HG03469 (cell line): ENCODE measurements around the gene SLC30A1.
"Not testable (repeated sequence)": the region's sequence is repeated elsewhere in the genome, so short reads cannot be mapped to it uniquely, and the experiment has no call there.

Experiments
- ATAC-seq: cut with Tn5 transposase; IDR thresholded peaks from one replicate; pipeline ENCODE4 v1.9.1; 2021; ENCODE audit warnings: mild to moderate bottlenecking, moderate library complexity, moderate number of reproducible peaks; ENCODE audit not compliant: unreplicated experiment

SLC30A1 gene

GRCh38 chr1:211549092-211549711 lies 29.8 kb downstream of the SLC30A1 start:
- no peak for ATAC-seq

- ATAC-seq: no peak
Measured at GRCh38 chr1:211548321-211549091, 30.5 kb downstream of the SLC30A1 start.

GRCh38 chr1:211547710-211548109 lies 31.3 kb downstream of the SLC30A1 start:
- no peak for ATAC-seq

GRCh38 chr1:211546543-211546942 lies 32.4 kb downstream of the SLC30A1 start:
- ATAC-seq: no peak

- ATAC-seq: no peak
Measured at GRCh38 chr1:211543025-211543424, 35.9 kb downstream of the SLC30A1 start.

- no peak for ATAC-seq
Measured at GRCh38 chr1:211541720-211542477, 37.1 kb downstream of the SLC30A1 start.

GRCh38 chr1:211541278-211541677 lies 37.7 kb downstream of the SLC30A1 start:
- ATAC-seq: no peak

GRCh38 chr1:211540824-211541223 lies 38.1 kb downstream of the SLC30A1 start:
- not testable (repeated sequence) for ATAC-seq

GRCh38 chr1:211538287-211538686 lies 40.7 kb downstream of the SLC30A1 start:
- no peak for ATAC-seq

- no peak for ATAC-seq
Measured at GRCh38 chr1:211537253-211537652, 41.7 kb downstream of the SLC30A1 start.

GRCh38 chr1:211536606-211537005 lies 42.4 kb downstream of the SLC30A1 start:
- no peak for ATAC-seq

GRCh38 chr1:211535346-211535745 lies 43.6 kb downstream of the SLC30A1 start:
- no peak for ATAC-seq

GRCh38 chr1:211534545-211535291 lies 44.2 kb downstream of the SLC30A1 start:
- no peak for ATAC-seq

- ATAC-seq: no peak
Measured at GRCh38 chr1:211532088-211532444, 46.9 kb downstream of the SLC30A1 start.

GRCh38 chr1:211531194-211532087 lies 47.5 kb downstream of the SLC30A1 start:
- ATAC-seq: no peak

- no peak for ATAC-seq
Measured at GRCh38 chr1:211530102-211530501, 48.9 kb downstream of the SLC30A1 start.

- no peak for ATAC-seq
Measured at GRCh38 chr1:211529453-211529852, 49.5 kb downstream of the SLC30A1 start.

- no peak for ATAC-seq
Measured at GRCh38 chr1:211529011-211529410, 50.0 kb downstream of the SLC30A1 start.

GRCh38 chr1:211527888-211528287 lies 51.1 kb downstream of the SLC30A1 start:
- ATAC-seq: no peak

GRCh38 chr1:211527006-211527405 lies 52.0 kb downstream of the SLC30A1 start:
- peak; percentile 69 for ATAC-seq
